Hematopoietic multipotent progenitor cell treated with erythropoietin and hydrocortisone succinate and interleukin-3 and kit ligand, for 4 days (in vitro differentiated cells): Measurements from ENCODE around the gene GPC6.
A peak's percentile ranks its signal among the peaks of the same experiment; 100 is the strongest.
"Not testable (repeated sequence)": the region's sequence is repeated elsewhere in the genome, so short reads cannot be mapped to it uniquely, and the experiment has no call there.

ENCODE experiments used
- DNase-seq: peaks from one replicate; pipeline ENCODE4 v3.0.0-alpha.2; 2015

The GPC6 gene

DNA sequence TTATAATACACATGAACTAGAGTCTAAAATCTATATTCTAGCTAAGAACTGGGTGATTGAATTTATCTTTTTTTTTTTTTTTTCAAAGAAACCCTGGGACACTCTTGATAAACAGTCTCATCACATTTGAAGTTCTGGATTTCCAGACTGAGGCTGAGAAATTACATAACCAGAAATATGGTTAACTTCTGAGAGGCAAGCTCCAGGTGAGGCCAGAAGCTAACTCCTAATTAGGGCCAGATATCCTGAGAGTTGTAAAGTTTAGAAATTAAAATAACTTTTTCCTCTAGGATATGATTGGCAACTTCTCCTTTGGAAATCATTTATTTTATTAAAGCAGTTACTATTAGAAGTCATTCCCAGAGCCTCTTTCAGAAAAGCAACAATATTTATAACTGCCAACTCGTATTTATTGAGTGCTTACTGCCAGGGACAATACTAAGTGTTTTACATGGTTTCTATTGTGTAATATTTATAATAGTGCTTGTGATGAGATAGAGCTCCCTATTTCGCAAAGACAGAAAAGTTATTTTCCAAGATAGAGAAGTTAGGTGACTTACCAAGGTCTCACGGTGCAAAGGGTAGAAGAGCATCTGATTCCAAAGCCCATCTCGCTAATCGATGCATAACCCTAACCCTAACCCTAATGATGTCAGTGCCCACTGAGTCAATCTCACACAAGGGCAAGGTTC lies 1065.2 kb downstream of the GPC6 start:
- no peak for DNase-seq

DNA sequence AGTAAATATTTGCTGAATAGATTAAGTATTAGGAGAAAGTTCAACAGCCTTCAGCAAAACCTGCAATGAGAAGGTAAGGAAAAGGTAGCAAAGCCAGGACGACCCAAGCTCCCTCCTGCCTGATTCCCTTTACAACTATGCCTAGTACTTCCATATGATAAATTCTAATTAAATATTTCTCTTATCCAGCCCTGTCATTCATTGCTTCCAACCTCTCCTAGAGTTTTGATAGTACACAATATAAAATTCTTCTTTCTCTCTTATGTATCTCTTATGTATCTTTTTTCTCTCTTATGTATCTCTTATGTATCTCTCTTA lies 1065.7 kb downstream of the GPC6 start:
- no peak for DNase-seq

DNA sequence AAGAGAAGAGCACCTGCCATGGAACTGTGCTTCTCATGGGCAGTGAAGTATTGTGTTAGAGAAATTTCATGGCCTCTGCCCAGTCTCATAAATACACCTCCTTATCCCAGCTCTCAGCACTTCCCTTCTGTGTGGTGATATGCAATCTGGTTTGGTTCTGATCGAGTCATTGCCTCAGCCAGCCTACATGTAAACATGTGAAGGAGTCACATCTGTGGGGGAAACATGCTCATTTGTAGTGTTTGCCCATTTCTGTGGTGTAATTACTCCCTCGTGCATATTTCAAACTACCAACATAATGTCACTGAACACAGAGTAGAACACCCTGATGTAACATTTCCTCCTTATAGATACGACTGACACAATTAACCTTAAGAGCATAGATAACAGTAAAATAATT lies 1069.9 kb downstream of the GPC6 start:
- DNase-seq: no peak

DNA sequence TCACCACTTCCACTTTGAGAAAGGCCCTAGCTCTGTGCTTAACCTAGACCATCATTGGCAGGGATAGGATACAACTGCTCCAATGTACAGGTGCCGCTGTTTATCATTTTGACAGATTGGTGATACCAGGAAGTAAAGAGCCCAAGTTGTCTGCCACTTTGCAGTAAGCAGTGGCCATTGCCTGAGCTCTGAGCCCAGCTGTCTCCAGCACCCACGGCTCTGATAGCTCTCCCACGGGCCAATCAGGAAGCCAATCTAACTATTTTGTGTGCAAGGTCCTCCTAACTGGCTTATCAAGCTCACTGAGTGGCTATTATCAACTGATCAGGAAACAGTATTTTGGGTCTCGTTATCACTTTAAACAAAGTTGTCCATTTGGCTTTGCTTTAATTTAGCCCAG lies 1071.7 kb downstream of the GPC6 start:
- DNase-seq: peak; percentile 9

DNA sequence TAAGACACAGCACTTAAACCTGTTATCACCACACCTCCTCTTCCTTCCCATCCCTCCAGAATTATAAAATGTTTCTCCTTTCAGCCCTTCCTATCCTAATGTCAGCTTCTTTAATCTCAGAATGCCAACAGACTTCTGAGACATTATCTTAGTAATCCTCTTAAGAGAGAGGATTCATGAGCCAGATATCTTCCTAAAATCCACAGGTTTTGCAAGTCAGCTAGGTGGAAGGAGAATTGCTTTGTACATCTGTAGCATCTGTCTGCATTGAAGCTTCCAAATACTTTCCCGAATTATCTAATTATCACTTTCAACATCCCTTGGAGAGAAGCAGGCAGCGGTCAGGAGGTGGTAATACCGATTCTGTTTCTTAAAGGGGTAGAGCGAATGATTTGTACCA lies 1073.8 kb downstream of the GPC6 start:
- DNase-seq: no peak

DNA sequence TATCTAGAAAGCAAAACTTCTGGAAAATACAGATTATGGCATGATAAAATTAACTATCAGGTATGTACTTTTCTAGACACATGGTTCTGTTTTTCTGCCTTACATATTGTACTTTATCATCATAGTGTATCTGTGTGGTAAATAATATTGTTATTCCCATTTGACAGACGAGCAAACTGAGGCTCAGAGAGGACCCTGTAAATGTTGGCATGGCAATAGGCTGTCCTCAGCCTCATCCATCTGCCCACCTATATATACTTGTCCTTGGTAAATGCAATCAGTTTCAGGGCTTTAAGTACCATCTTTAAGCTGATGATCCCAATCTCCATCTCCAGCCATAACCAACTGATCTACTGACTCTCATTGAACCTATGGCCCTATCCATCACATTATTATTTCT lies 1074.9 kb downstream of the GPC6 start:
- DNase-seq: no peak

DNA sequence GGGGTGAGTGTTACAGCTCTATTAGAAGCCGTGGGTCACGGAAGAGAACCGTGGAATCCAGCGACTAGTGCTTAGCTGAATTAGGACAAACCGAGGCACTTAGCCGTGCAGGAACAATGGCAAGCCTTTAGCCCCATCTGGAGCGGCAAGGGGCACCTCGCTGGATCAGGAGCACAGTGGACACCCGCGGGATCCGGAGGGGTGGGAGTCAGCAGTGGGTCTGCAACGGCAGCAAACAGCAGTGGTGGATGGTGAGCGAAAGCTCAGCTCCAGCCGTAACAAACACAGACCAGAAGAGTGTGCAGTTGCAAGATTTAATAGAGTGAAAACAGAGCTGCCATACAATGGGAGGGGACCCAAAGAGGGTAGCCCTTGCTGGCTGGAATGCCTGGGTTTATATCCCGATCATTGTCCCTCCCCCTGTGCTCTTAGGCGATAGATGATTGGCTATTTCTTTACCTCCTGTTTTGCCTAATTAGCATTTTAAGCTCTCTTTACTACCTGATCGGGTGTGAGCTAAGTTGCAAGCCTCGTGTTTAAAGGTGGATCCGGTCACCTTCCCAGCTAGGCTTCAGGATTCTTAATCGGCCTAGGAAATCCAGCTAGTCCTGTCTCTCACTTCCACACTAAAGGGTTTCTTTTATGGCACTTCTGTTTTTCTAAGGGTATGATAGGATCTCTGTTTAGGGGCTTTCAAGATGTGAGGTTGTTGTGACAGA lies 1076.4 kb downstream of the GPC6 start:
- not testable (repeated sequence) for DNase-seq

DNA sequence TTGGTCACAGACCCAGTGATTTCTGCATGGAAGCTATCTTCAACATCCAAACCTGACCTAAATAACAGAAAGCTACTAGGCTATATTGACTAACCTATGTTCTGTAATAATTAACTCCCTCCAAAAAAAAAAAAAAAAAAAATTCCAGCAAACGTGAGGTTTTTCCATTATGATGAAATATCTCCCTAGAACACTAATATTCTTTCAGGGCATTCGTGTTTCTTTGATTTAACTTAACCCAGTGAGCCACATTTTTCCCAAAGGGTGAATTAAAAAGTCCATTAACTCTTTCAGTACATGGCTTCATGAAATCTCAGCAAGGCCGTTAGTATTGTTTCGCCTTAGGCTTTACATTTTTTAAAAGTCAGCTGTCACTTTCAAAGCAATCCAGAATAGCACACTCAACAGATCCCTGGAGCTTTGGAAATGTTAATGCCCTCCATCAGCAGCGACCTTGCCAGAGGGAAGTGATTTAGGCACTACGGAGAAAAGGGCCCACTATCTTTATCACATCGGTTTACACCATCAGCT lies 1077.1 kb downstream of the GPC6 start:
- DNase-seq: no peak

DNA sequence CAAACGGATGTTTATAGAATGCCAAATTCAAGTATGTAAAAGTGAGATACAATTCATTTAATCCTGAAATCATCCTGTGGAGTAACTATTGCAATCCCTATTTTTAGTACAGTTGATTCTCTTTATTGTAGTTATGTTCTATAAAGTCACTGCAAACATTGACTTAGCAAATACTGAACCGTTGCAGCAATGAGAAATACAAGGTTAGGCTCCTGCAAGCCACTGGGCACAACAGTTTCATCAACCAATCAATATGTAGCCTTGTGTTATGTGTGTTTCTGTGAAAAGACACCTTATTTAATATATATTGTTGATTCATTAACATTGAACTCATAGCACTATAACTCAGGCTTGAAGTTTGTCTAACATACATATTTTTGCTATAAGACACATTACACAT lies 1078.4 kb downstream of the GPC6 start:
- DNase-seq: no peak

DNA sequence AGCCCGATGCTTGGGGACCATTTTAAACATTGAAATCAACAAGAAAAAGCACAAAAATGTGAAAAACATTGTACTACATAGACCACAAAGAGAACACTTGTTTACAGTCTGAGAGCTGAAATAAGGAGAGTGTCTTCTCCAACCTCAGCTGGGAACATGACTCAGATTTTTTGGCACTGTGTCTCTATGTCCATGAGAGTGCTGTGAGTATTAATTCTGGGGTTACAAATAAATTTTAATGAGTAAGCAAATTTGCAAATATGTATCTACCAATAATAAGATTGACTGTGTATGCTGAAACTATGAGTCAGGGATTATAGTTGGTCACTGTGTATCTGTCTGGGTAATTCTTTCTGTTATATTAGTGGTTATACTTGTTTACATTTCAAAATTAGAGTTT lies 1078.9 kb downstream of the GPC6 start:
- no peak for DNase-seq

DNA sequence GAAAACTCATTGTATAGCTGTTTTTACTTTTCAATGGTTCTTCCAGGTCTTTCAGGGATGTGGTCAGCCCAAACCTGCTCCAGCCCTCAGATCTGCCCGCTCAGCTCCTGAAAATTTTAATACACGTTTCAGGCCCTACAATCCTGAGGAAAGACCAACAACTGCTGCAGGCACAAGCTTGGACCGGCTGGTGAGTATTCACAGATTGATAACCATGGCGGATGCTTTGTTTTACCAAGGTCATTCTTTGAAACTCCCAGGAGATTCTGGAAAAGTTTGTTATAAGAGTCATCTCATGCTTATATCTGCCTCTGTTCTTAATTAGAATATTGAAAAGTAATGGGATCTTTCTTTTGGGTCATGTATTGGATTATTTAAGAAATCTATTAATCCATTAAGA lies 1079.3 kb downstream of the GPC6 start:
- DNase-seq: no peak

DNA sequence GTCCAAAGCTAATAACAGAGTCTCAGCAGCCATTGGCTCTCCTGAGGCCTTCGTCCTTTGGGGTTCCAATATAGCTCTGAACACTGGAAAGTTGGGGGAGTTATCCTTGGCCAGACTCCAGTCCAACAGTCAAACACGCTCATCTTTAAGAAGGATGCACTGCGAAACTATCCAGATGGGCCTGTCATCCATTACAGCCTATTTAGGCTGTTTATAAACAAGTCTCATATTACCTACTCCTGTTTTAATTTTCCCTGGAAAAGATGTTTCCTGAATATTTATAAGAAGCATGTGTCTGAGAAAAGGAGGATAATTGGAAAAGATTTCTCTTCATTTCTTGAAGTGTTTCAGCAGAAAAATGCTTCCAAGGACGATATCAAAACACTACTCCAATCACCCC lies 1082.2 kb downstream of the GPC6 start:
- no peak for DNase-seq

DNA sequence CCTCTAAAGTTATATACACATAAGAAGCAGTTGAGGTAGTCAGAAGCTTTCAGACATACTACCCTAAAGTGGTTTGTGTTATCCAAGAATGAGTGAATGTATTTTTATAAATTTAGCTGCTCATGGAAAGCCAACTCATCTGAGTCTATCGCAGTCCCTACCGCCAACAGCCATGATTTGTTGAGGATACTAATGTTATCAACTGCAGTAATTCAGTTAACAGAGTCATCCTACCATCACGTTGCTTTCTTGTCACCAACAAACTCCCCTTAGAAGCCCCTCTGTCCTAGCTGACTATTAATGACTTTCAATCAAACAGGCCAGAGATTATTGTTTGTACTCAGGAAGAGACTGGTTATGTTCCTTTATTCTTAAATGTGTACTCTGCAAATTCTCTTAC lies 1083.0 kb downstream of the GPC6 start:
- DNase-seq: no peak

DNA sequence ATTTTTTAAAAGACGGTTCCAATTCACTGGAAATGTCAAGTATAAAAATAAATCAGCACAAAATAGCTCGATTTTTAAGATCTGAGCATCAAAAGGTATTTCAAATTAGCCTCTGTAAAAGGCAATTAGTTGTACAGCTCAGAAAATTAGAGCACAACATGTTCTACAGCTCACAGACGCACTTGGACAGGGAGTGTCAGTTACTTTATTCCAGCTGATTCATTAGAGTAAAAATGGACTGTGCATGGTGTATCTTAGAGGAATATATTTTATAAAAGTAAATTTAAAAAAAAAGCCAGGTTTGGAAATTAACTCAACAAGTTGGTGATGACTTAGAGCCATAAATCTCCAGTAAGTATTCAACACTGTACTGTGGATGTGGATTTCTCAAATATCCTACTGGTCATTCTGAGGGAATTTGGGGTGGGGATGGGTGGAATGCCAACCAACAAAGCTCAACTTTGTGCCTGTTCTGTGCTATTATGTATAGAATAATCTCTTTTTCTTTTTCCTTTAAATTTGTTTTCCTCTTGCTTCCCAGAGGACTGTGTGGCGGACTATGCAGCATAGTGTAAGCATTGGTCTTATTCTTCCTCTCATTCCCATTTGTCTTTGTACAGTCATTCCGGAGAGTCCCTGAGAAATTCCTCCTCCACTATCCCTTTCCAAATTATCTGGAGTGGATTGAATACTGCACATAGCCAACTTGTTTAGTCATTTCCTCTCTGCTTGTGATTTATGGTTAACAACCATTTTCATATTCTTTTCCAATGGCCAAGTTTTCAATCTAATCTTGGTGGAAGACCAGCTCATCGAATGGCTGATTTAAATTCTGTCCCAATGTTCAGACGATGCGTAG lies 1083.6 kb downstream of the GPC6 start:
- no peak for DNase-seq

DNA sequence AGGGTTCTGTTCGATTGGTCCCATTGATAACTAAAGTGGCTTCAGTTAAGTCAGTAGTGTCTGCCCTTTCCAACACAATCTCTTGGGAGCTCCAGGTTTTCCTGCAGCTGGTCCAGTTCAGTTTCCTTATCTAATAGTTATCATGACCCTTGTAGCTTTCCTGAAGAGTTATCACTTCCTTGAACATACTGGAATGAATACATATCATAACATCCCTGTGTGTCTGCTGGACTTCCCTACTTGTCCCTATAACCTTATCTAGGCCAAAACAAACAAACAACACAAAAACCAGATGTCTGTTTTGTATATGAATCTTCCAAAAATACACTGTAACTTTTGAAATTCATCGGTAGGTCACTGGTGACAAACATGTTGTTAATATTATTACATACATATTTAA lies 1085.3 kb downstream of the GPC6 start:
- no peak for DNase-seq

DNA sequence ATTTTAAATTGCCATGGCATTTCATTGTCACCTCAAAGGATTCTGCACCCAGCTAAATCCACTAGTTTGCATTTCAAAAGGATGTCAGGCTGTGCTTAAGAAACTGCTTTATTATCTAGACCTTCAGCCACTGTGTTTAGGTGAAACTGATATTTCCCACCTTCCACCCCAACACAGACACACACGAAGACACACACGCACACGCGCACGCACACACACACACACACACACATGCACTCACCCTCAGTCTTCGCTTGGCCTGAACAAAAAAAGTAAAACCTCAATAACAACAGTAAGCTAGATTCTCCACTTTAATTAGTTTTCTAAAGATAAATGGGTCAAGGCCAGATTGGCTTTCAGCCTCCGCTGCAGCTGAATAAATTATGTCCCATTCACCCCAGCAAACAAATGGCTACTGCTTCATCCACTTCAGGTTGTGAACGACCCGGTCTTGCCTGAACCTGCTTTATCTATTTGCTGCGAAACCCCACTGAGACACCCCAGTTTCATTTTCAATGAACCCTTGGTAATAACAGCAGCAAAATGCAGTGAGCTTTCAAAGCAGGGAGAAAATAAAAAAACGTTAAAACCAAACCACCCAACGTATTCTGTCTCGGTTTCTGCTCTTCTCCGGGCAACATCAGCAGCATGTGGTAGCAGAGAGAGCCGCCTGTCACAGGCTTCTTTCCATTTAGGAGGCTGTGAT lies 1086.1 kb downstream of the GPC6 start:
- DNase-seq: no peak

DNA sequence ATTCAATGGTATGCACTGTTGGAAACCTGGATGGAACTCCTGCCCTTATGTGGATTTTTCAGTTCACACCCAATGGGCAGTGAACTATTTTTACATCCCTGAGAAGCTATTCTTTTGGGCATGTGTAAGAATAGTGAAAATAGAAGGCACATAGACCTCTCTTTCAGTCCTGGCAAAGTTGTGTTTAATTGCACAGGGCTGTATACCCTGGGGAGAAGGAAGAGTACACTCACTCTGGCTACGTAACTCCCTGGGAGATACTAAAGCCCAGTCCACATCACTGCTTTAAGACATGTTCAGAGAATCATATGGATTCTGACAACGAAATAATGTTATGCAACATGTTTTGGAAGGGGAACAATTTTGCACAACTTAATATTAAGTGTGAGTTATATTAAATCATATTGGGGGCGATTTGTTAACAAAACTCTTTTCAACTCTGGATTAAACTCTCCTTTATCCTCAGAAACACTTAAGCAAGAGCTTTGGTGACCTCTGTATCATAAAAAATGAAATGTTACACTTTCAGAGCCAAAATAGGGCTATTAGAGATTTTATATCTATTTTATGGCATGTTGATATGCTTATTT lies 1086.8 kb downstream of the GPC6 start:
- DNase-seq: no peak

DNA sequence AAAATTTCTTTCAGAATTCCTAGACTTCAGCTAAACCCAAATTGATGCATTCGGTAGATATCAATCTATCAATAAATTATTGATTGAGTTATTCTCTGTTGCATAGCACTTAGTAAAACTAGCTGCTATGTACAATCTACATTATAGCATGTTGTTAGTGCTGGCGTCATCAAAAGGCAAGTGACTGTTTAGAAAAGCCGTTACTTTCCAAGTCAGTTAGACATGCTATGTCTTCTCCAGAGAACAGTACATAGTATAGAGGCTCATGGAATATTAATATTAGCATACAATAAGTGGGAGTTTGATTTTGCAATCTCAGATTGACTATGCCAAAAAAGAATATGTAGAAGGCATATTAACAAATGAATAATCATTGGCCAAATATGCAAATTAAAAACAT lies 1087.3 kb downstream of the GPC6 start:
- DNase-seq: no peak

DNA sequence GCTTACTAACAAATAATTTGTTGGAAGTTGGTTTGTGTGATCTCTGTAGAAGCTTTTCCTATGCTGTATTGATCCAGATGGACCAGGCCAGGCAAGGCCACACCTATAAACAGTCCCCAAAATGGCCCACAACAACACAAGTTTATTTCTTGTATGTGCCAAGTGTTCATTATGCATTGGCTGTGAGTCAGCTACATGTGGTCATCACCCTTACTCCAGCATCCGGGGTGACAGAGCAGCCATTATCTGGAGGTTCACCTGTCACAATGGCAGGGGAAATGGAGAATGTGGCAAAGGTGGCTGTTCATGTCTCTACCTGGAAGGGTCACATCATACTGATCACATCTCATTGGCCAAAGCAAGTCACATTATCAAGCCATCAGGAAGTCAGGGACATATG lies 1088.6 kb downstream of the GPC6 start:
- no peak for DNase-seq

DNA sequence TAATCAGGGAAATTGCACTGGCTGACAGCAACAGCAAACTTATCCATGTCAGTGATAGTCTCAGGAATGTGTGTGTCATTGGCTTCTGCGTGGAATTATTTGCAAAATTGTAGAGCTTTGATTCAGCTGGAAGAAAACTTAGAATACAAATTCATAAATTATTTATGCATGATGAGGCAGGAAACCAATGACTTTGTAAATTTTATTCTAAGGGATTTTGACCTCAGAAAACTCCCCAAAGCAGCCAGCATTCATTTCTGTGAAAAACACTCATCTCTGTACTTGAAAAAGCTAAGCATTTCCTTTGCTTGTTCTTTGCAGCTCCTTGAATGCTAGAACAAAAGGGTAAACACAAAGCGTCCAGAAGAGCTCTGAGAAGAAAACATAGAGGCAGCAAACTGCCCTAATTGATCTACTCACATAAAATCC lies 1090.5 kb downstream of the GPC6 start:
- DNase-seq: no peak

DNA sequence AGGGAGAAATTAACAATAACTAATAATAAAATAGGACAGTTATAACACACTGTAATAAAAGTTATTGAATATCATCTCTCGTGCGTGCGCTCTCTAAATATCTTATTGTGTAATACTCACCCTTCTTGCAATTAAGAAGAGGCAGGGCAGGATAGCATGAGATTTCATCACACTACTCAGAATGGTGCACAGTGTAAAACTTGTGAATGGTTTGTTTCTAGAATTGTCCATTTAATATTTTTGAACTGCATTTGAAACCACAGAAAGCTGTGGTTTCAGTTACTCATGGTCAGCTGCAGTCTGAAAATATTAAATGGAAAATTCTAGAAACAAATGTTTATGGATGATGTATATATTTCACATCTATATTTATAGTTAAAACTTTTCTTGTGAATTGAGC lies 1091.8 kb downstream of the GPC6 start:
- DNase-seq: no peak

DNA sequence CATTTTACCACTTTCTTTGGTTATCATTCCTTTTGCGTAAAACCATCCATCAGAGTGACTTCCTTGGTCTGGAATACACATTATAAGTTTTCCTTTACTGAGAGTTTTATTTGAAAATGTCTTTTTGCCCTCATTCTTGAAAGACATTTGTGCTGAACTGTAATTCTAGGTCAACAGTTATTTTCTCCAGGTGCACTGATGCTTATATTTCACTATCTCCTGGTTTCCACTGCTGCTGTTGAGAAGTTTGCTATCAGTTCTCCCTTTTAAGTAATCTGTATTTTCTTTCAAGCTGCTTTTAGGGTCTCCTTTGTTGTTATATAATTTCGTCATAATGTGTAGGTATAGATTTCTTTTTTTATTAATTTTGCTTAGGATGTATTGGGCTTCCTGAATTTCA lies 1092.9 kb downstream of the GPC6 start:
- DNase-seq: no peak
